Activated CD8-positive, alpha-beta memory T cell treated with anti-CD3 and anti-CD28 coated beads, Interleukin-2, amount 50 U/mL, for 4 hours (primary cell): ENCODE measurements around the gene DGKE.
A peak's percentile ranks its signal among the peaks of the same experiment; 100 is the strongest.

Source experiments
- DNase-seq: peaks from one replicate; pipeline ENCODE4 v3.0.0-alpha.2; 2020

DGKE gene

DNA sequence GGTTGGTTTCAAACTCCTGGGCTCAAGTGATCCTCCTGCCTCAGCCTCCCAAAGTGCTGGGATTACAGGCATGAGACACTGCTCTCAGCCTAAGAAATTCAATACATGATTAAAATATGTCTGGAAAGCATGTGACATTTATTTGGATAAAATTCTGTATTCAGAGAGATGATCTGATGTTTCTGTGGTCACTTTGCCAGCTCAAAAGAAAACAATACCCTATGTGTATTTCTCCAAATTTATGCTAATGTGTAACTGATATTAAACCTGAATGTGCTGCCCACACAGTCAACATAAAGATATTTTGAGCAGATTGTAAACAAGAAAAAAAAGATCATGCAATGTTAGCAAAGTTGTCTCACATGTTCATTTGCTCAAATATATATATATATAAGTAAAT, 16.9 kb upstream of the DGKE start:
- no peak for DNase-seq

DNA sequence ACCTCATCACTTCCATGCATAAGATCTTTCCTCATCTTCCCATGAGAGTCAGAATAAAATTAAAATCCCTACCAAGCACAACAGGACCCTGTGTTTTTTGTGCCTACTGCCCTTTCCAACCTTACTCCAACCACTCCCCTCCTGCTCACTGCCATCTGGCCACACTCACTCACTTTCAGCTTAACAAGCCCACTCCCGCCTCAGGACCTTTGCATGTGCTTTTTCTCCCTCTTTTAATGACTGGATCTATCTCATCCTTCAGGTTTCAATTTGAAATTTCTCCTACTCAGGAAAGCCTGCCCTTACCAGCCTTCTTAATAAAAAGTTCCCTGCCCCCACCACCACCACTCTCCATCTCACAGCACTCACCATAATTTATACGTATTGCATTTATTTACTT, 14.9 kb upstream of the DGKE start:
- DNase-seq = no peak

DNA sequence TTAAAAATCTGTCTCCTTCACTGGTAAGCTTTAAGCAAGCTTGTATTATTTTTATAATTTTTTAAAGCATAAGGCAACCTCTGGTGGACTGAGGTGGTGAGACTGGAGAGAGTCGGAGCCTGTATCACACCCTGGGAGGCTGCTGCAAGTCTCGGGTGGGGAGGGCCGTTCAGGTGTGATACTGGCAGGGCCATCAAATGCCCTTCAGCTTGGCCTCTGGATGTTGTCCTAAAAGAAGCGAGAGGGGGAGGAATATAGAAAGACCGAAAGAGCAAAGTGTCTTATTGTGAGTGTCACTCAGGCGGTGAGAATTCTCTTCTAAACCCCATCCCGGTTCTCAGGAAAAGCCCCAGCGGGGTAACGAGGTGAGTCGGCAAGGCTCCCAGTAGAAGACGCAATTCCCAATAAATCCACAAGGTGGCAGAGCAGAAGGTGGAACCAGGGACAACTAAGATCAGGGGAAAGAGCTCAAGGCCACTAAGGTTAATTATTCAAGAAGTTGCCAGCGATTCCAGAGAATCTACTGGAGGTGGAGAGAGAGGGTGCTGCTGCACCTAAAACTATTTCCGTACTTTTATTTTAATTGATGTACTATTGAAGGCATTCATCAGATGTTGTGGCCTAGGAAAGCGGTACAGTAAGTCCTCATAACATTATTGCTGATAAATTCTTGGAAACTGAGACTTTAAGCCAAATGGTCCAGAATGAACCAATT, 14.4 kb upstream of the DGKE start:
- peak; percentile 69 for DNase-seq

DNA sequence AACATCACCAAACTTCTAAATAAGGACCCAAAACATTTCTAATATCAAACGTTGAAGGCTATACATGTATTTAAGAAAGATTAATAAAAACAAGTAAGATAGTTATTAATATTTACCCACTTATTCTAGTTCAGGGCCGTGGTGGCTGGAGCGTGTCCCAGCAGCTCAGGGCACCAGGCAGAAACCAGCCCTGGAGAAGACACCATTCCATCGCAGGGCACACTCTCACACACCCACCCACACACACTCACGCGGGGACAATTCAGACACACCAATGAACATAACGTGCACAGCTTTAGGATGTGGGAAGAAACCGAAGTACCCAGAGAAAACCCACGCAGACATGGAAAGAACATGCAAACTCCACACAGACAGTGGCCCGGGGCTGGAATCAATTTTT, 13.7 kb upstream of the DGKE start:
- no peak for DNase-seq

DNA sequence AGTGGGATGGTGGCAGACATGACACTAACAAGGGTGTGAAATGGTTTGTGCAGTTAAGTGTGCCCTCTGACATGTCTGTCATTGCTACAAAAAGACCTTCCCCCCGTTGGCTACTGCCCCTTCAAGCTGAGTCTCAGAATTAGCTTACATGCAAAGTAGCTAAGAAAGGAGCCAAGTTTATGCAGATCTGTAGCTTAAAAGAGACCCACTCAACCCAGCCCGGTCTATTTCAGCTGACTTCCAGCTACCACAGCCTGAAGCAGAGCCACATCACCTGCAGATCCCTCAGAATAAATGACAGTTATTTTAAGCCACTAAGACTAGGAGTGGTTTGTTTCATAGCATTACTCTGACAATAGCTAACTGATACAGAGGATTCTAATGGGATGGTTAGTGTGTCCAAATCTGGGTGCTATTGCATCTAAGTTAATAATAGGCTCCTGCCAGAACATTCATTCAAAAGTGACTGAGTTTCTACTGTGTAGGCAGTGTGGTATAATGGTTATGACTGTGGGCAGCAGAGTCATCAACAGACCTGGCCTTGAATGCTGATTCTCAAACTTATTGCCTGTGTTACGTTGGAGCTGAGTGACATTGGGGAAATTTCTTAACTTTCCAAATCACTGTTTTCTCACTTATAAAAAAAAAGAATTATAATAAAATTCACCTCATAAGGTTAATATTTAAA, 12.0 kb upstream of the DGKE start:
- DNase-seq = no peak

DNA sequence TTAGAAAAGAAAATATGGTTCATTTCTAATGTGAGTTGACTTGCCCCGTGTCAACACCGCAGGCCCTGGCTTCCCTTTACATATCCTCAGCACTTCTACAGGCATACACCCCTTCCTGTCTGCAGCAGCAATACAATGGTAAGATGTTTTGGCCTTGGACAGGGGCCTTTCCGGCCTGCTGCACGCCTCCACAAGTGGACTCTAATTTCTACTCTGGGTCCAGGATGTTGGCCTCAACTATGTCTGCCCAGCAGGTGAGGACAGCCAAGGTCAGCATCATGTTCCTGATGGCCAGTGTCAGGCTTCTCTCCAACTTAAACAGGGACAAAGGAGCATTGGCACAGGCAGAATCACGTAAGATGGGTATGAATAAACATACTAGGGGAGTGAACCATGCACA, 11.2 kb upstream of the DGKE start:
- no peak for DNase-seq

DNA sequence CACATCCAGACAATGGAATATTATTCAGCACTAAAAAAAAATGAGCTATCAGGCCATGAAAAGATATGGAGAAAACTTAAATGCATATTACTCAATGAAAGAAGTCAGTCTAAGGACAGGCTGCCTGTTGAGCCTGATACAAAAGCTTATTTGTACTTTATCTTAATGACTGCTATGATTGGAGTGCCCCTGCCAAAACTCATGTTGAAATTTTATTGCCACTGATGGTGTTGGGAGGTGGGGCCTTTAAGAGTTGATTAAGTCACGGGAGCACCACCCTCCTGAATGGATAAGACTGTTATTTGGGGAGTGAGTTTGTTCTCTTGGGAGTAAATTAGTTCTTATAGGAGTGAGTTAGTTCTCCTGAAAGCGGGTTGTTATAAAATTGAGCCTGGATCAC, 10.1 kb upstream of the DGKE start:
- DNase-seq = no peak

DNA sequence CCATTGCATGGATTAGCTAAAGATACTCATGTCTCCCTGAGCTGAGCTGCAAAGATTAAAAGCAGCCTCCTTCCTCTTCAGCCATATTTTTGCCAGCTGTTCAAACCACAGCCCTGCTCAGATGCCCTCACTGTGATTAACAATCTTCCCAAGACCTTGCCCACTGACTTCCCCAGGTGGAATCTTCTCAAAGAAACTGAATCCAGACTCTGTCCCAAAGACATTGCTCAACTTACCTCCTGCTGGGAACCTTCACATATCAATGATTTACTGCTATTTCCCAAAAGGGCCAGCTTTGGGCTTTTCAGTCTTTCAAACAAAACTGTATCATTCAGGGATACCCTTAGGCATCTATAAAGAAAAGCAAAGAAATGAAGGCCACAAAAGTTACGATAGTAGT, 9.4 kb upstream of the DGKE start:
- no peak for DNase-seq

DNA sequence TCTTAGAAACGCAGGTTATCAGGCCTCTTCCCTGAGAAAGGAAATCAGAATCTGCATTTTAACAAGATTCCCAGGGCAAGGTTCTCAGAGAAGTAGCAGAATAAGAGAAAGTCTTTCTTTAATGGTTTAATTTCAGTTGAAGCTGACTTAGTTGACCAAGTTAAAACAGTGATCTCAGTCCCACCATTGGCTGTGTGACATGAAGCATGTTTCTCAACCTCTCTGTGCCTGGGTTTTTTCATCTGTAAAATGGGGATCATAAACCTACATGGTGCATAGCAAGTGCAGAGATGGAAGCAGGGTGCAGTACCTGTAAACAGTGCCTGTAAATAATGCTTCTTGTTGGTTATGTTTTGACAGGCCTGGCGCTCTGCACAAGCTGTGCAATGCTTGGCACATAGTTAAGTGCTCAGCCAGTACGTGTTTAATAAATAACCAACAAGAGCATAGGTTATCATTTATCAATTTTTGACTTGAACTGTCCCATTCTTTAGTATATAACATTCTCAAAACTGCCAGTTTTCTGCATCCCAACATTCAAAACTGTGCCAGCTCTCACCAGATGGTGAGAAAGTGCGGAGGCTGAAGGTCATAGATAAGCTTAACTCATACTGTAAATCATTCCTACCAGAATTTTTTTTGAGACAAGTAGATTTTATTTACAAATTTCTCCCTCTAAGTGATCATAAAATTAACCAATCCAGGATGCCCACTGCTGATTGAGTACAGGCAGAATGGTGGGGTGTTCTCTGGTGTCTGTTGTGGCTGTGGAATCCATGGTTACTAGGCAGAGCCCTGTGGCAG, 7.1 kb upstream of the DGKE start:
- DNase-seq = no peak

DNA sequence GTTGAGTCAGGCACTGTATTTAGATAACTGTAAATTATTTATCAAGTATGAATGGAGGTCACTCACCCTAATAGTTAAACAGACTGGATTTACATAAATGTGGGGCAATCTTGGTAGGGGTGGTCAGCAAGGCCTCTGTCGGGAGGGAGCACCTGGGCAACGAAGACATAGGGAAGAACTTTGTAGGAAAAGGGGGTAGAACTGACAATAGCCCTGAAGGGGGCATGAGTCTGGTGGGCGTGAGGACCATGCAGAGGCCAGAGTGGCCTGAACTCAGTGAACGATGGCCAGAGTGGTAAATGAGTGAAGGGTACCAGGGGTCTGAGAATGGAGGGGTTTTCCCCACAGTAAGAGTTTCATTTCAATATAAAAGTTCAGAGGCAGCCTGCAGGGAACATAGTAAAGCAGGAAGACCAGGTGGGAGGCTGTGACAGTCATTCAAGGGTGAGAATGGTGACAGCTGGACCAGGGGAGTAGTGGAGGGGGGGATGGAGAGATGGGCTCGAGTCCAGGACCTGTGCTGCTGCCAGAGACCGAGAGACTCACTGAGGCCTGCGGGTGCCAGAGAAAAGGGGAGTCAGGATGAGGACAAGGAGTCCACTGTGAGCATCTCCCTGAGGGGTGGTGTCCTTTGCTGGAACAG, 3.1 kb upstream of the DGKE start:
- DNase-seq = no peak

DNA sequence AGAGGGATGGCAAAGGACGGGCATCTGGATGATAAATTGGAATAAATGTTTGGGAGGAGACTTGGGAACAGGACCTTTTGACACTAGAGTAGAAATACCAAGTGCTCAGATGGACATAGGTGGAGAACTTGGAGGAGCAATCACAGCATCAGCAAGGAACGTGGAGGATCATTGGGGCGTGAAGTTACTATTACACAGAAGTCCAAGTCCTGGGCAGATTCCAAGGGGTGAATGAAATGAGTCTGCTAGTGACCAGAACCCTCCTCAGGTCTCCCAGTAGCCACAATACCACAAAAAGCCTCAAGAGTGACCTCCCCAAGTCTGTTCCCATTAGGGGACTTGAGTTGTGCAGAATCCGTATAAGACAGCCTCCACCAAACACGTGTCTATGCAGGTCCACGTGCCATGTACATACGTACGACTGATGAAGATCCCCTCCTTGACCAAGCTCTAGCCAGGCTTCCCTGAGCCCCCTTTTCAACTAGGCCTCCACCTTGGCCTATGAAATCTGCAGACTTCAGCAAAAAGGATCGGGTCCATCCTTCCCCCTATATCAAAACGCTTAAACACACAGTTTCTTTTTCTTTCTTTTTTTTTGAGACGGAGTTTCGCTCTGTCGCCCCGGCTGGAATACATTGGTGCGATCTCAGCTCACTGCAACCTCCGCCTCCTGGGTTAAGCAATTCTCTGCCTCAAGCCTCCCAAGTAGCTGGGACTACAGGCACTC, 2.4 kb upstream of the DGKE start:
- no peak for DNase-seq

DNA sequence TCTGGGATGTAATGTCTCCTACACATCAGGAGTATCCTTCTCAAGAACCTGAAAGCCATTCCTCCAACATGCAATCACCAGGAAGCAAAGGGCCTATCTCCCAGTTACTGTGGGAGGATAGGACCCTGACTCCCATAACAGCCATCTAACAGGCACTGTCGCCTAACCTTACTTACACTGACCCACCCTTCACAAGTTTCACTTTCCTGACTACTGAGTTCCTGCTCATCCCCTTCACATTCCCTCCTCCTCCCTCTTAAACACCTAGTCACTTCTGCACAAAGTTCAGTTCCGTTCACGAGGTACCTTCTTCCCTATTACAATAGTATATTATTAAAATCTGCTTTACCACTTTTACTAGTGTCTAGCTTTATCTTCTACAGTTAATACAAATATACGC, 1.5 kb upstream of the DGKE start:
- no peak for DNase-seq

DNA sequence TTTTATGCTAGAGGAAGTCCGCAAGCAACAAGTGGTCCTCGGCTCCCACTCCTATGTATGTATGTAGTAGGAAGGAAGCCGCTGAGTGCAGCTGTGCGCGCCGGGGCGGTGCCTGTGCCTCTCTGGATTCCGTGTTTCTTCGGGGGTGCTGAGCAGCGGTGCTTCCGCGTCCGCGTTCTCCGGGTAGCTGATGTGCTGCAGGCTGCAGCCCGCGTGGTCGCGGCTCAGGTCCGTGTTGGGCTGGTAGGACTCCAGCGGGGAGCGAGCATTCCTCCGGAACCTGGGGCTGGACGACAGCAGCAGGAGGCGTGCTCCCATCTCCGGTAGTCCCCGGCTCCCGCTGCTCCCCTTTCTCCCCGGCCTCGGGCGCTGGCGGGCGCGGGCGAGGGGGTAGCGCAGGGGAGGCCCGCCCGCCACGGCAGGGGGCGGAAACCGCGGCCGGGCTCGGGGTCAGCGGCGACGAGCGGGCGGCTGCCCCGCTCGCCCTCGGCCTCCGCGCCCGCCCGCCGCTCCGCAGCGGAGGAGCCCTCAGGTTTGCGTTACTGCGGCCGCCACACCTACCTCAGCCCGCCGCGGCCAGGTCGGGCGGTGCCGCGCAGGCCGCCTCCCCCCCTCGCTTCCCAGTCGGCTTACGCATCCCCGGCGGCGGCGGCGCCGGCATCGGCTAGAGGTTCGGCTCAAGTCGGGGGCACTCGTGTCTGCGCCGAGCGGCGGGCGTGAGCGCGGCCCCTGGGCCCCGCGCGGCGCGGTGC, 718 bp upstream of the DGKE start:
- peak; percentile 71 for DNase-seq

DNA sequence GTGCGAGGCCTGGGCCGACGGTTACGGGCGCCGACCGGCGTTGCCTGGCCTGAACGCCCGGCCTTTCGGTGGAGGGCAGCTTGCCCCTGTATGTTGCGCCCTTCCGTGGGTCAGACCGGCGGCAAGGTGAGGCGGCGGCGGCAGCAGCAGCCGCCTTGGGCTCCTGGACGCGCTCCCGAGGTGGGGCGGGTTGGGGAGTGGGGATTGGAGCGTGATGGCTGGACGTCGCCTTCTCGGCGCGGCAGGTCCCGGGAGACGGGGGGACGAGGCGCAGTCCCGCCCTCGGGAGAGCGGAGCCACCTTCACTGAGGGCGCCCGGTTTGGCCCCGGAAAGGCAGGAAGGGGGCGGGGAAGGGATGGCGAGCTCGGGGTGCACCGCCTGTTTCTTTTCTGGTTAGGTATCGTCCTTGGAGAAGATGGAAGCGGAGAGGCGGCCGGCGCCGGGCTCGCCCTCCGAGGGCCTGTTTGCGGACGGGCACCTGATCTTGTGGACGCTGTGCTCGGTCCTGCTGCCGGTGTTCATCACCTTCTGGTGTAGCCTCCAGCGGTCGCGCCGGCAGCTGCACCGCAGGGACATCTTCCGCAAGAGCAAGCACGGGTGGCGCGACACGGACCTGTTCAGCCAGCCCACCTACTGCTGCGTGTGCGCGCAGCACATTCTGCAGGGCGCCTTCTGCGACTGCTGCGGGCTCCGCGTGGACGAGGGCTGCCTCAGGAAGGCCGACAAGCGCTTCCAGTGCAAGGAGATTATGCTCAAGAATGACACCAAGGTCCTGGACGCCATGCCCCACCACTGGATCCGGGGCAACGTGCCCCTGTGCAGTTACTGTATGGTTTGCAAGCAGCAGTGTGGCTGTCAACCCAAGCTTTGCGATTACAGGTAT, 671 bp downstream of the DGKE start:
- DNase-seq = peak; percentile 70

DNA sequence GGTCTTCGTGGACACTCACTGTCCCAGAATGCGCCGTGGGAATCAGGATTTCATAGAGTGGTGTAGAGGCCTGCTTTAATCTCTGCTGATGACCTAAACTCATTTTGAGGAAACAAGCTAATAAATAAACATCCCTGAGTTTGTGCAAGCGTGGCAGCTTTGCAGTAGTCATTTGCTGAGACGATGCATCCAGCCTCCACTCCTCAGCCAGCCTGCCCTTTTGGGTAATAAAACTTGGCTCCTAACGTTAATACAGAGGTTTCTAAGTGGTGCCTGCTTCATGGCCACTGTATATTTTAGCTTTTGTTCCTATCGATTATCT, 1.3 kb downstream of the DGKE start:
- no peak for DNase-seq

DNA sequence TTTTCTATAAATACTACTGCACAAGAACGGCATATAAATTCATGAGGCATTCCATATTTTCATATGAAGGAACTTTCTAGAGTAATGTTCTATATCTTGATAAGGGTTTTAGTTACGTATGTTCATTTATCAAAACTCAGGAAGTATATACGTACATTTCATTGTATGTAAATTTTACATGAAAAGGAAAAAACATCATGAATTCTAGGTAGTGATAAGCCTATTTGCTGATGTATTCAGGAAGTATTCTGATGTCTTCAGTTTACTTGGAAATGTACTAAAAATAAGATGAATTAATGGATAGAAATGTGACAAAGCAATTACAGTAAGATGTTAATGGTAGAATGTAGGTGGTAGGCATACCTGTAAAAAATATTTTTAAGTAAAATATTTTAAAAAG, 4.7 kb downstream of the DGKE start:
- no peak for DNase-seq

DNA sequence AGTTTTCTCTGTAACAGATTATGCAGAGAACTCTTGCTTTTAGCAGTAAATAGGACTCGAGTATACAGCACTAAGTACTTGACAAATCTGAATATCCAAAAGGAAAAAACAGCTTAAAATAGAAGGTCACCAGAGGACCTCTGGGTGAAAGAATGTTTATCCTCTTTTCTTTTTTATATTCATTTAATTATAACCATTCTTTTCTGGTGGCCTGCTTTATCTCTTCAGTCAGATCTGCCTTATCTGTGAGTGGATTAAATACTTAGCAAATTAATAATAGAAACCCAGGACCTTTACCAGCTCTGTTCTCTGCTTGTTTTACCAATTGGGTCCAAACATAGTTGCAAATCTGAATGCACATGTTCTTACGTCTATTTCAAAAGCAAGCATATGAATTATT, 8.6 kb downstream of the DGKE start:
- DNase-seq = no peak

DNA sequence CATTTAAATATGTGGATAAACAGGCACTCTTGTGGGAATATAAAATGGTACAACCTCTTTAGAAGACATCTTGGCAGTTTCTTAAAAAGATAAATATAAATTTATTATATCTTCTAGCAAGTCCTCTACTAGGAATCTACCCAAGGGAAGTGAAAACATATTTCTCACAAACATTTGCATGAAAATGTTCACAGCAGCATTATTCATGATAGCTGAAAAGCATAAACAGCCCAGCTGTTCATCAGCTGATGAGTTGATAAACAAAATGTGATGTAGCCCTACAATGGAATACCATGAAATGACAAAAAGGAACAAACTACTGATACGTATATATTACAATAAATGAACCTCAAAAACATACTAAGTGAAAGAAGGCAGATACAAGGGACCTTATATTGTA, 12.0 kb downstream of the DGKE start:
- no peak for DNase-seq

DNA sequence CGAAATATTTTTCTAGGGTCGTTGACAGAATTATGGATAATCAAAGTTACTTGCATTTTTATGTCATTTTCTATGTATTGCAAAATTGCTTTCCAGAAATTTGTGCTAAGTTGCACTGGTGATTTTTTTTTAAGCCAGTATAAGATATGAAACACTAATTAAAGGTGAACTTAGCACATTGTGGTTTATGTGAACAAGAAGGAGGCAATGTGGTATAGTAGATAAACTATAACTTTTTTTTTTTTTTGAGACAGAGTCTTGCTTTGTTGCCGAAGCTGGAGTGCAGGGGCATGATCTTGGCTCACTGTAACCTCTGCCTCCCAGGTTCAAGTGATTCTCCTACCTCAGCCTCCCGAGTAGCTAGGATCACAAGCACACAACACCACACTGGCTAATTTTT, 13.2 kb downstream of the DGKE start:
- DNase-seq = no peak

DNA sequence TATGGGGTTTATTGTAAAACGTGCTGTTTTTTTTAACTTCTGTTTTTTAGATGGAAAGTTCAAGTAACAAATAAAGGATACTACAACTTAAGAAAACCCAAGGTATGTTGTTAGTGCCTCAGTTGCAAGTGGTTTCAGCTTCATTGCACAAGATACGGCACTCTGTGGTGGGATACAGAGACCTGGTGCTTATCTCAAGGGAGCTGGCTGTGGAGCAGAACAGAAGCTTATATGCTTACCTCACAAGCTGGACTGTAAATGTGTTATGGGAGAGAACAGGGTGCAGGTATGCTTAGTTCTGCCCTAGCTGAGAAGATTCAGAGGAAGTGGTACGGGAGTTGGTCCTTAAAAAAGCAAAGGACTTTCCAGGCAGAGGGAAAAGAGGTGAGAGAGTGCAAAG, 15.2 kb downstream of the DGKE start:
- no peak for DNase-seq

DNA sequence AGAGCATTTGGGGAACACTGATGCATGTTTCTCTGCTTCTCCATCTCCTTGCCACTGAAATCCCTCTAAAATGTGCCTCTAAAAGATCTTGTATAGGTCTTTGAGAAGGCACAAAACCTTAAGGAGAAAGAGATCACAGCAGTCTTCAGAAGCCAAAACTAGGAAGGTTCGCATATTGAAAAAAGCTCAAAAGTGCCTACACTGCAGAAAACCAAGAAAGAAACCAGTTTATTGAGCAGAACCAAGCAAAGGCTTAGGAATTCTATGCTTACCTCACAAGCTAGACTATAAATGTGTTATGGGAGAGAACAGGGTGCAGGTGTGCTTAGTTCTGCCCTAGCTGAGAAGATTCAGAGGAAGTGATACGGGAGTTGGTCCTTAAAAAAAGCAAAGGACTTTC, 16.6 kb downstream of the DGKE start:
- DNase-seq = no peak
